CD4-positive, alpha-beta T cell treated with Interleukin-2 at 100 ng/mL for 4 hours (primary cell): ENCODE data around the gene CCDC54.

Source experiments
- DNase-seq: peaks from one replicate; pipeline ENCODE4 v3.0.0-alpha.2; 2020; ENCODE audit warnings: low spot score

The CCDC54 gene

GRCh38 chr3:107394502-107394901 is 17.3 kb downstream of the CCDC54 start:
- no peak for DNase-seq

- DNase-seq, result no peak
Observed at GRCh38 chr3:107395066-107395465, 17.8 kb downstream of the CCDC54 start.

DNA sequence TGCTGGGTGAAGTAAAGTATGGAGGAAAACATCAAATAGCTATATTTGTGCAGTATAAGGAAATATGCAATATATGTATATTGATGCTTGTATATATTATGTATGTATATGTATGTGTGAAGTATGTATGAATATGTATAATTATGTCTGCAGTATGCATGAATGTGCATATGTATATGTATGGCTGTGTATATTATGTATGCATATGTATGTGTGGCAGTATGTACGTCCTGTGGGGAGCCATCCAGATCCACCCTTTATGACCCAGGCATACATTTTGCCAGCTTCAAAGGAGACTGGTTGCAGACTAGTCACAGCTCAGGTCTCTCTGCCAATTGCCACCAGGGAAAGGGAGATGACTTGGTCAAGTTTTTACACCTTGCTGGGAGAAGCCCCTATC is 24.1 kb downstream of the CCDC54 start:
- no peak for DNase-seq

GRCh38 chr3:107402214-107402613 is 25.0 kb downstream of the CCDC54 start:
- DNase-seq, result no peak

DNA sequence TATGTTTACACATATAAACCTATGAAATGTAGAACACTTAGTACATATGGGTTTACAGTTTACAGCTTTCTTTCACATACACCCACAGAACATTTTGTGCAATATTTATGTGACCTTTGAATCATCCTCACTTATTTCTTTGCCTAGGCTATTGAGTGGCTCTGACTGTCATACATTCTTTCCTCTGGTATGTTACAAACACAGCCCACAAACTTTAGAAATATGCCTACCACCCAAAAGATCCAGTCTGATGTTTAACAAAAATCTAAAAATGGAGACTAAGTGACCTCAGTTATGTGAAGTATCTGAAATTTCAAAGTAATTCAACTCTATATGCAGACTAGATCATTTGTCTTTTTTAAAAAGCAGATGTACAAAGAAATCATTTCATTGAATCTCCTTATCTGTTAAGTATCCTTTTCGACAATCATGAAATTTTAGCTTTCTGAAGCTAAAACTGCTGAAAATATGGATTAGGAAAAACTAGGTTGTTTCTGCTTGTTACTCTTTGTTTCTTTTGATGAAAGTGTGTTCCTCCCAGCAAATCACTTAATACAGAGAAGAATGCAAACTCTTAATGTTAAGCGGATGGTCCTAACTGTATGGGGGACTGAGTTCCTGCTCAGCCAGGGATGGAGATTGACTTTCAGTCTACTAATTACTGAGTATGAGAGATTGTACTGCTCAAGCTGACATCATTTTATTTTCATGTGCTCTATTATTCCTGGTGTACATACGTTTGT is 27.7 kb downstream of the CCDC54 start:
- DNase-seq, result no peak

DNA sequence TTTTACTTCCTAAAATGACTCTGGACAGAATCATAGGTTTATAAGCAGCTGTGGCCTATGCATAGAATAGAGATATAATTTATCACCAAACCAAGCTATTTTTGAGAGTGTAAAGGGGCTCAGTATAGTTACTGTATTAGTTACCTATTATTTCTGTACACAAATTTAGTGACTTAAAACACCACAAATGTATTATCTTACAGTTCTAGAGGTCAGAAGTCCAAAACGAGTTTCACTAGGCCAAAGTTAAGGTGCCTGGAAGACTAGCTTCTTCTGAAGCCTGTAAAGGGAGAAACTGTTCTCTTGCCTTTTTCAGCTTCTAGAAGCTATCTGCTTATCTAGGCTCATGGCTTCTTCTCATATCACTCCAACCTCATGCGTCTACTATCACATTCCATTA is 30.1 kb downstream of the CCDC54 start:
- no peak for DNase-seq

- no peak for DNase-seq
Observed at GRCh38 chr3:107408513-107408912, 31.3 kb downstream of the CCDC54 start.

GRCh38 chr3:107409365-107409764 is 32.1 kb downstream of the CCDC54 start:
- no peak for DNase-seq

DNA sequence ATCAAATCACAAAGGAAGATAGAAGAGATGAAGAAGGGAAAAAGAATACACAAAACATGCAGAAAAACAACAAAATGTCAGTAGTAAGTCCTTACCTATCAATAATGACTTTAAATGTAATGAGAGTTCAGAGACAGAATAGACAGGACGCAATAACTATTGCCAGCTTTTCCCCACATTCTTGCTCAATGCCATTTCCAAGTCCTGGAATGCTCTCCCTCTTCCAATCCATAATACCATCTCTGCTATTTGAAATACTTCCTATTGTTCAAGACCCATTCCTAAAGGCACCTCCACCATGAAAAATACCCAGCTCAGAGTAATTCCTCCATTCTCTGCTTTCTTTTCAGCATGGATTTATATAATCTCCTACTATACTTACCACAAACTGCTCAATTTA is 33.4 kb downstream of the CCDC54 start:
- no peak for DNase-seq

DNA sequence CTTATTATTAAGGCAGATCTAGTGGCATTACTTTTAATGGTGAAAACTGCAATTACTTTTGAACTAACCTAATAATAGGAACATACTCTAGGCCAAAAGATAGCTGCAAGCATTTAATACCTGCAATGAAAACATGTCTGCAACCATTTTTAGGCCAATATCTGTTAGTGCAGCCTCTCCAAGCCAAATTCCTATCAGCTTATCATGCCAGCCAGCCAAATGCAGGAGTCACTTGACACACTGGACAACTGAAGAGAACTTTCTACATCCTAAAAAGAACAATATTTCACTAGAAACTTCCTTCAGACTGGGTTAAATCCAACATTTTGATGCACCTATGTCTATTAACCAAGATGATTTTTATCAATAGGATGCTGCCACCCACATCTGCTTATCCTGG is 33.8 kb downstream of the CCDC54 start:
- no peak for DNase-seq

- no peak for DNase-seq
Observed at GRCh38 chr3:107411779-107412178, 34.5 kb downstream of the CCDC54 start.

- no peak for DNase-seq
Observed at GRCh38 chr3:107412376-107412775, 35.1 kb downstream of the CCDC54 start.

- DNase-seq, result no peak
Observed at GRCh38 chr3:107413264-107413663, 36.0 kb downstream of the CCDC54 start.

- DNase-seq, result no peak
Observed at GRCh38 chr3:107414325-107414964, 37.2 kb downstream of the CCDC54 start.

DNA sequence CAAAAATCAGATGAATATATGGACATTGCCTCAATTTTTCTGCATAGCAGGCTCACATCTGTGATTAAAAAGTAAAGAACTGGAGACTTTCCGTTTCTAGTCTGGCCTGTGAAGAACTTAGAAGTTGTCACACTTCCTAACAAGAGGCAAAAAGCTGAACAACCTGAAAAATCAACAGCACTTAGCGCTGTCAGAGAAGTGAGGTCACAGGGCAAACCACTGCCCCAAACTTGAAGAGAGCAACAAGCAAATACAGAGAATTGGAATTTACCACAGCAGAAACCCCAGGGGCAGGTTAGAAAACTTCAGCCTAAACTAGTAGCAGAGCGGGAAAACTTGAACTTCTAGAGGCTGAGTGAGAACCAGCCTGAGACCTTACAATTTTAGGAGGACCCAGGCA is 38.9 kb downstream of the CCDC54 start:
- no peak for DNase-seq

GRCh38 chr3:107416886-107417285 is 39.6 kb downstream of the CCDC54 start:
- no peak for DNase-seq

DNA sequence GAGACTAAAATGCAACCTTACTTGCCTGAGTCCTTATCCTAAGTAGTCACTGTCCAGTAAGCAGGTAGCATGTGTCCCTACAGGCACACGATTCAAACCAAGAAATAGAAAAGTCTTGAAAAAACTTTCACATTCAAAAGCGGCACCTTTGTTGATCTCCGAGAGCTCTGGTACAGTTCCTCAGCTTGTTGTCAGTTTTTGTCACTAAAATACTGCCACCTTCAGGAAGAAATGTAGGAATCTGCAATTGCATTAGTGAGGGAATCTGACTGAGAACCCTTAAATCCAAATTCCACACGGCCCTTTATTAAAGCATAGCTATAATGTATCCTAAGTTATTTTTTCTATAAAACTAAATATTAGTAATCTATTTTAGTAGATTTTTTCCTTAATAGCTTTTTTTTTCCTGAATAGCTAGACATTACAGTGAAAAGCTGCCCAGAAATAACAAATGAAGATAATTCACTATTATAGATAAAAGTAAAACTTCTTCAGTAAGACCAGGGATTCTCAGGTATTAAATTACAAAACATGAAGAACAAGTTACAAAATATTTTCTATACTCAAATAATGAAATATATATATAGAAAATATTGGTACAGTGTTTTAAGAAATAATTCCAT is 44.0 kb downstream of the CCDC54 start:
- DNase-seq, result peak; percentile 65

GRCh38 chr3:107421881-107422280 is 44.6 kb downstream of the CCDC54 start:
- DNase-seq, result no peak

- no peak for DNase-seq
Observed at GRCh38 chr3:107425033-107425432, 47.8 kb downstream of the CCDC54 start.

DNA sequence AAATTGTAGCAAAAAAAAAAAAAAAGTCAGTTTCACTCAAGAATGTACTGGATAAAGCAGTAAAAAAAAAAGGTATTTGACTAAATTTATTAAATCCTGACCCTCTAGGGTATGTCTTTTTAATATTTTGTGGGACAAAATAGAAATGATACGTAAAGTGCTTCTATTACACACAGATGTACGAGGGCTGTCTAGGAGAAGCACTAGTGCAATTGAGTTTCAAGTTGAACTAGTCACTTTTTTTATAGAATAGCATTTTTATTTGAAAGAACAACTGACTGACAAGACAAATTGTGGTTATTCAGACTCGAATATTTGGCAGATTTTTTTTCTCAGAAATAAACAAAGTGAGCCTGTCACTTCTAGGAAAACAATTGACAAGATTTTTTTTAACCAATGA is 49.0 kb downstream of the CCDC54 start:
- DNase-seq, result no peak
